HG03025 (cell line): Measurements from ENCODE around the gene CUL2.

Experiments used
- ATAC-seq: cut with Tn5 transposase; IDR thresholded peaks from one replicate; pipeline ENCODE4 v1.9.1; 2021; ENCODE audit warnings: mild to moderate bottlenecking, moderate library complexity; ENCODE audit not compliant: unreplicated experiment, low FRiP score

CUL2 gene

GRCh38 chr10:35090162-35090954, at the start of gene CUL2:
Gene CUL2 (minus strand): TSS chr10:35090341. CDS start chr10:35071317, 19,024 bp downstream.
- peak; percentile 92 for ATAC-seq

GRCh38 chr10:35136263-35136815, 46.2 kb upstream of the CUL2 start:
- peak; percentile 54 for ATAC-seq

GRCh38 chr10:35135861-35136260, 45.7 kb upstream of the CUL2 start:
- ATAC-seq = no peak

GRCh38 chr10:35133586-35133985, 43.4 kb upstream of the CUL2 start:
- ATAC-seq = no peak

DNA sequence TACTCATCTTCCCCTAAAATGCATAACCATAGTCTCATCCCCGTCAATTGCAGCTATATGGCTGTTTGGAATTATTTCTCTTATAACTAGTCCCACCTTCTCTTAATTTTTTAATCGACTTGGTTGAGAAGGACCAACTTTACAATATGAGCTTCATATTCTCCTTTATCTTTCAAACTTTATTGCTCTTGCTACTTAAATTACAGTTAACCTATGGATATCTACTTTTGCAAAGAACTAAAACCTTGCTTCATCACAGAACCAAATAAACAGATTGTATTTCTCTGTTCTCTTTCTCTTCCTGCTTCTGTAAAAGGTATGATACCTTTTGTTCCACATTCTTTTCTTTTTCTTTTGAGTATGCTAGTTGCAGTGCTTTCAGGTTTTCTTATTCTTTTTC, 42.6 kb upstream of the CUL2 start:
- no peak for ATAC-seq

DNA sequence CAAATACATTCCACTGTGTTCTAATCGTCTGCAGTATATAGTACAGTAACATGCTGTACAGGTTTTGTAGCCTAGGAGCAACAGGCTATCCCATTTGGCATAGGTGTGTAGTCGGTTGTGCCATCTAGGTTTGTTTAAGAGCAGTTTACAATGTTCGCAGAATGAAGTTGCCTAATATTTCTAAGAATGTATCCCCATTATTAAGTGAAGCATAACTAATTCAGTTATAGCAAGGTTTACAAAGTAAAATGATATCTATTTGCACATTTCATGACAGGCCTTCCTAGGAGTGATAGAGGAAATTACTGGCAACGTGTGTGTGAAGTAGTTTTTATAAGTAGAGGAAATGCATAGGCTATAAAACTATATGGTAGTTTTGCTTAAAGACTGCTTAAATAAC, 40.5 kb upstream of the CUL2 start:
- ATAC-seq = no peak

DNA sequence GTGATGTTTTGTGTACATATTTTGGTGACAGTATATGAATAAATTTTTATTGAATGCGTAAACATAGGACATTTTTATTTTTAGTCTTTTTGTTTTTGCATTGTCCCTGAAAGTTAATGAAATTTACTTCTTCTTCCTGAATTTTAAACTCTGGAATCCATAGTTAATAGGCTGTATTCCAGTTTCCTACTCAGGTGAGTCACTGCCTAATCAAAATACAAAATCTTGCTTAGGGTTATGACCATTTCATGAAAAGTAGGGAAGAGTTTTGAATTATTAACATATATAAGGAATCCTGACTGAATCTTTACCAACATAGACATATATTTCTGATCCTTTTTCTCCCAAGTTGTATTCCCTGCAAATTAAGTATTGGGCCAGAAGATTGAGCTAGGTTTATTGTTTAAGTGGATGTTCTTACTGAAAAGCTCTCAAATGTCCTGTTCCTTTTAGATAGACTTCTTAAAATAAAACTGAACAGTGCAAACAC, 39.1 kb upstream of the CUL2 start:
- ATAC-seq = no peak

GRCh38 chr10:35127289-35127891, 37.2 kb upstream of the CUL2 start:
- peak; percentile 7 for ATAC-seq

DNA sequence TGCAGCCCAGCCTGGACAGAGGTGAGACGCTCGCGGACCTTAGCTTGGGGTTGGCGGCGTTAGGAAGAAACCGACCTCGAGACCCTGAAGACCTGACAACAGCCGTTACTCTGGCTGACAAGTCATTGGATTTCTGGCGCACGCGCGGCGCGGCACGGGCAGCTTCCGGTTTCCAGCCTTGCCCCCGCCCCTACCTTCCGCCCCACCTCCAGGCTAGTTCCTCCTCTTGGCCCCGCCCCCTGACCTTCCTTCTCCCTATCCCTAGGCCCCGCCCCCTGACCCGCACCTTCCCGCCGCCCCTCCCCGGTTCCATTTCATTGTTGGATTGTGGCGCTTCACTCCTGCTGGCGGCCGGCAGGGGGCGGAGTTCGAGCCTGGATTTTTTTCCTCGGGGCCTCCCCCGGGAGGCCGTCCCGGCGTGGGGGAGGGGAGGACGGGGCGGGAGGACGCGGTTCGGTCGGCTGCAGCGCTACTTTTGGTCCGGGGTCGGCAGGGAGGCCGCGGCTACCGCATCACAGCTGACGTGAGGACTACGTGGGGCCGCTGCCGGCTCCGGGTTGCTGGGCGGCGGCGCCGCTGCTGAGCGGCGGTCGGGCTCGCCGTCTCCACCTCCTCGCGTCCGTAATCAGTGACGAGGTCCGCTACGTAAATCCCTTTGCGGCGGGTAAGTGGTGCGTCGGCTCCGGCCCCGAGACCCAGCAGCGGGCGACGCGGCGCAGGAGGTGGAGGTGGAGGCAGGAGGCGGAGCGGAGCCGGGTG, 36.6 kb upstream of the CUL2 start, which contains the start of gene CREM:
Gene CREM, plus strand, starts transcription at position 317 of the 759 bp plus-strand sequence. CDS start 10,990 bp downstream, outside the sequence.
- peak; percentile 82 for ATAC-seq

DNA sequence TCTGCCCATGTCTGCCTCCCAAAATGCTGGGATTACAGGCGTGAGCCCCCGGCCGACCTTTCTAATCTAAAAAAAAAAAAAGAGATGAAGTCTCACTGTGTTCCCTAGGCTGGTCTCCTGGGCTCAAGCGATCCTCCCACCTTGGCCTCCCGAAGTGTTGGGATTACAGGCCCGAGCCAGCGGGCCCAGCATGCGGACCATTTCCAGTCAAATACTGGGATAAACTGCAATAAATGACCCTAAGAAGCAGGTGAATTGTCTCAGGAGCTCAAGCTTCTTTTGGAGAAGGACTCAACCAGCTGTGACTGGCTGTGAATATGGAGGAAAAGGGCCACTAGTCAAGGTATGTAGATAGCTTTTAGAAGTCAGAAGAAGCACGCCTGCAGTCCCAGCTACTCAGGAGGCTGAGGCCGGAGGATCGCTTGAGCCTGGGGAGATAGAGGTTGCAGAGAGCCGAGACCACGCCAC, 36.0 kb upstream of the CUL2 start:
- peak; percentile 4 for ATAC-seq

GRCh38 chr10:35124540-35124939, 34.4 kb upstream of the CUL2 start:
- no peak for ATAC-seq

GRCh38 chr10:35119378-35119777, 29.2 kb upstream of the CUL2 start:
- no peak for ATAC-seq

DNA sequence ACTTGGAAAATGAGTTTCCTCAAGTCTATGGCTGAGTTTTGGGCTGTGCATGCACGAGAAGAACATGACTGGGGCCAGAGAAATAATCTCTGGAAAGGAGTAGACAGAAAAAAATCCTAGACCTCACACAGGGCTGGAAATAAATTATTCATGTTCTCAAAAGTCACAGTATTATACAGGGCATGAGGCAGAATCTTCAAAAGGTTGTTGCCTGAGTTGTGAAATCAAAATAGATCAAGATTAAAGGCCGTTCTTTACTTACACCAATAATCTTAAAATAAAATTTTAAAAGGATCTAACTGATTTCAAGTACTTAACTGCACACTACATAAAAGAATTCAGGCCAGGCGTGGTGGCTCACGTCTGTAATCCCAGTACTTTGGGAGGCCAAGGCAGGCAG, 22.4 kb upstream of the CUL2 start:
- ATAC-seq = no peak

- no peak for ATAC-seq
Observed at GRCh38 chr10:35103882-35104281, 13.7 kb upstream of the CUL2 start.

- ATAC-seq = no peak
Observed at GRCh38 chr10:35097510-35097909, 7.4 kb upstream of the CUL2 start.

DNA sequence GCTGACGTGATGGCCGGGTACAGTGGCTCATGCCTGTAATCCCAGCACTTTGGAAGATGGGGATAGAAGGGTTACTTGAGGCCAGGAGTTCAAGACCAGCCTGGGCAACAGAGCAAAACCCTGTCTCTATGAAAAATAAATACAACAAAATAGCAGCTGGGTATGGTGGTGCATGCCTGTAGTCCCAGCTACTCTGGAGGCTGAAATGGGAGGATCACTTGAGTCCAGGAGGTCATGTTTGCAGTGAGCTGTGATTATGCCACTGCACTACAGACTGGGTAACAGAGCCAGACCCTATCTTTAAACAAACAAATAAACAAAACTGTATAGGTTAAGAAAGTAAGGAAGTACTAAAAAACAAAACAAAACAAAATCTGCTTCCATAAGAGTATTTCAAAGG, 6.2 kb upstream of the CUL2 start:
- ATAC-seq = no peak

DNA sequence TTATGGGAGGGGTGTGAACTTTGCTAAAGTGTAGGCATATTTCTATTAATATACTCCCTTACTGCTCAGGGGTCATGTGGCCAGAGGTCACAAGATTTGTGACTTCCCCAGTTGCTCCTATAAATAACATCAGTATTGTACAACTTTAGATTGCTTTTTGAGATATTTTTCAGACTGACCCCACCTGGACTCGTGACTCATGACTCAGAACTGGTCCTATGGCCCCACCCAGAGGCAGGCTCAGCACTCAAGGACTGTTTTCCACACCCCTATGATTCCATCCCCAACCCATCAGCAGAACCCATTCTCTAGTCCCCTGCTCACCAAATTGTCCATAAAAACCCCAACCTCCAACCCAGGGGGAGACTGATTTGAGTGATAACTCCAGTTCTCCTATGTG, 2.7 kb upstream of the CUL2 start:
- no peak for ATAC-seq

DNA sequence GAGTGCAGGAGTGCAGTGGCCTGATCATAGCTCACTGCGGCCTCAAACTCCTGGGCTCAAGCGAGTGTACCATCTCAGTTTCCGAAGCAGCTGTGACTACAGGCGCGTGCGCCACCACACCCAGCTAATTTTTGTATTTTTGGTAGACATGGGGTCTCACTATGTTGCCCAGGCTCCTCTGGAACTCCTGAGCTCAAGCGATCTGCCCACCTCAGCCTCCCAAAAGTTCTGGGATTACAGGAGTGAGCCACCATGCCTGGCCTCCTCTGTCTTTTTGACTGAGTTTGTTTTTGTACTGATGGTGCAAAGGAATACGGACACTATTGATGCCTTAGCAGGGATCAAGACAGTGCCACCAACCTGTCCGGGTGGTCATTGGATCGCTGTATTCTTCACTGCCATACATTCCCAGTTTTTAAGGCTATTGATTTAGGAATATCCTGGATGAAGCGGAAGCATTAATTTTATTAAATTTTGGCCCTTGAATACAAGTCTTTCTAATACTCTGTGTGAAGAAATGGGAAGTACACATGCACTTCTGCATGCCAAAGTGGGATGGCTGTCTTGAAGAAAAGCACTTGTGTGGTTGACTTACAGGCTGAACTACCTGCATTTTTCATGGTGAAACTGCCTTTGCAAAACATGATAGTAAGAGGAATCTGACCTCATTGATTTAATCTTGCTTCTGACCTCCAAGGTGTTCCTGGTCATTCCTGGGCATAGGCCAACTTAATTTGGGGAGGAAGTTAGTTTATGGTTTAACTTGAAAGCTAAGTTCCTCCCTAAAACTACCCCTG, 2.1 kb upstream of the CUL2 start:
- ATAC-seq = no peak

- peak; percentile 32 for ATAC-seq
Observed at GRCh38 chr10:35089611-35090161, 455 bp downstream of the CUL2 start.

DNA sequence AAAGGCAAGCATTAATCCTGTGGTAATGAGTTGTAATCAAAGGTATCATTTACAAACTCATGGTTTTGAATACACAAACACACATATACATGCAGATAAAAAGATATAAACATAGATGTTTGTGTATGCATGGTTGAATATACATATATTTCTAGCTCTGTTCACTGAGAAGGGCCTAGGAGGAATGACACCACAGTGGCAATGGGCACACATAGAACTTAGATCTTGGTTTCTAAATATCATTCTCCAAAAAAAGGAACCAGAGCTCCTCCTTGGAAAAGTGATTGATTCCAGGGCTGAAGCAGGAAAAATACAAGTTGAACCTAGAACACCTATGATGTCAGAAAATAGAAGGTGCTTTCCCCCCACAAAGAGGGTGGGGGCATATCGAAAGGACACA, 6.9 kb downstream of the CUL2 start:
- ATAC-seq = no peak
